Measurements from ENCODE around the gene EPHA2.
"Not testable (repeated sequence)": the region's sequence is repeated elsewhere in the genome, so short reads cannot be mapped to it uniquely, and the experiment has no call there.

Gene EPHA2

GRCh38 chr1:16183765-16184556 lies 28.1 kb upstream of the EPHA2 start:
- peak; percentile 28 for DNase-seq

GRCh38 chr1:16183179-16183578 lies 27.3 kb upstream of the EPHA2 start:
- DNase-seq, result peak; percentile 90

DNA sequence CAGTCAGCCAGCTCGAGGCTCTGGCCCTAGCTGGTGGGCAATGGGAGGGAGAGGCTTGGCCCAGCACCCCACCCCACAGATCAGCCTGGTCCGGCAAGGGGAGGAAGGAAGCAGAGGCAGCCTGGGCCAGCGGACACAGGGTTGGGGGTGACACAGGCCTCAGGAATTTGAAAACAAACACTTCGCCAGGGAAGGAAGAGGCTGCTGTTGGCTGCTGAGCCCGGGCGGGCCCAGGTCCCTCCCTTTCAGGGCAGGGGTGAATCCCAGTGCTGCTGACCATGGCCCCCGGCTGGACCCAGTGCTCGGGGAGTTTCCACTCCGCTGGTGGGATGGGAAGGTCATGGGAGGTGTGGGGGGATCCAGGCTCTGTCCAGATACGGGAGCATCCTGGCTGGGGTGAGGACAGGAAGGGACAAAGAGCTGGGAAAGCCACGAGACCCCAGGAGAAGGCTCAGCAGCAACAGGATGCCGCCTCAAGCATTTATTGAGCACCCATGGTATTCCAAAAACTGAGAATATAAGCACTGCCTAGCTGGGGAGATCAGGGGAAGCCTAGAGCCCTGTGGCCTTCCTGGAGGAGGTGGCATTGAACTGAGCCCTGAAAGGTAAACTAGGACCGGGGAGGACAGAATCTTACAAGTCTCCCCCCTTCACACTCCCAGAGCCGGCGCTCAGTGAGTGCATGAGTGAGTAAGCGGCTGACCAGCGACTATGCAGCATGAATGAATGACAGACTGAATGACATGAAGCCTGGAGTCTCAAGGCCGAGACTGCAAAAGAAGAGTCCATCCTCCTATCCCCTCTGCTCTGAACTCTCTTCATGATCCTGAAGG lies 26.2 kb upstream of the EPHA2 start:
- DNase-seq, result peak; percentile 81

- DNase-seq, result no peak
Observed at GRCh38 chr1:16180291-16180824, 24.5 kb upstream of the EPHA2 start.

DNA sequence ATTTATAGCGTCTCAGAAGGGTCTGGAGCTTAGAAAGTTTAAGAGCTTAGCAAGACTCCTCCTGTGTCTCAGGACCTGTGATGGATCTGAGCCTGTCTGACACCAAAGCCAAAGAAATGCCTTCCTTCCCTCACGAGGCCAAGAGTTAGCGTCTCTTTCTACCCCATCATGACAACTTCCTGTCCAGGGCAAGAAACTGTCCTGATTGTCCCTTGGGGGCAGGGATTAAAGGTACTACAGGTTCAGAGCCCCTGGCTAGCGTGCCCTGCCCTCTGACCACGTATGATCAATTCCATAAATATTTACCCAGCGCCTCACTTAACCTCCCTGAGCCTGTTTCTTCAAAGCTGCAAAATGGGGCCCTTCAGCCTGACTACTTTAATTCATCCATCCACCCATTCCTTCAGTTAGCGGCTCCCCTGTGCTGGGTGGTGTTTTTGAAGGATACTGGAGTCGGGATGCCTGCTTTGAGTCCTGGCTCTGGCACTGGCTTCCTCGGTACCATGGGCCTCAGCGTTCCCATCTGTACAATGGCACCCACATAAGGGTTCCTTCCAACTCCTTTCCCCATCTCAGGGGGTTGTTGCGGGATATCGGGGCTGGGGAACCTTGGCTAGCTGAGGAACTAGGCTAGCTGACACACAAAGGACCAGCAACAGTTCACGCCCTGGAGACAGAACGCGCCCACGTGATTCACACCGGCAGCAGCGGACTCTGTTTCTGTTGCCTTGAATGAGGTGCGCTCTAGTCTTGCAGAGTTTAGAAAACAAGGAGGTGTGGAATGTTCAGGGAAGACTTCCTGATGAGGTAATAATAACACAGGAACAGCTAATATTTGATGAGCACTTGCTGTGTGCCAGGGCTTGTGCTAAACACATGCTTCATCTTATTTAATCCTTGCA lies 23.0 kb upstream of the EPHA2 start:
- peak; percentile 73 for DNase-seq

GRCh38 chr1:16177306-16177705 lies 21.4 kb upstream of the EPHA2 start:
- DNase-seq, result no peak

DNA sequence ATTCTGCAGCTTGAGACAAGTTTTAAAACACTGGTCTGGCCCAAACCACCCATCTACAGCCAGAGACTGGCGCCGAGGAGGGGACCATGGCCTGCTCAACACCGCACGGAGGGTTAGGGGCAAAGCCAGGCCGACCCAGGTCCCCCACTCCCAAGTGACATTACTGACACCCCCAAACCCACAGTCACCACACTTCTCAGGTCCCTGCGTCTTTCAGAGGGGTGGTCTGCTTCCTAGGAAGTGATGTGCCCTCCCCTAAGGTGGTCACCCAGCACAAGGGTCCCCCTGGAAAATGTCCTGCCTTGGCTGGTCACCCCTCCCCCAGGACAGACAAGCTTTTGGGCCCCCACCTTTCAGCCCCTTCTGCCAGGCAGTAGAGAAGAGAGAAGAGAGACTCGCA lies 20.8 kb upstream of the EPHA2 start:
- DNase-seq, result no peak

- DNase-seq, result peak; percentile 64
Observed at GRCh38 chr1:16175610-16176553, 20.0 kb upstream of the EPHA2 start.

- no peak for DNase-seq
Observed at GRCh38 chr1:16174886-16175598, 19.2 kb upstream of the EPHA2 start.

- DNase-seq, result no peak
Observed at GRCh38 chr1:16174261-16174868, 18.5 kb upstream of the EPHA2 start.

- DNase-seq, result peak; percentile 30
Observed at GRCh38 chr1:16173447-16174260, 17.8 kb upstream of the EPHA2 start.

DNA sequence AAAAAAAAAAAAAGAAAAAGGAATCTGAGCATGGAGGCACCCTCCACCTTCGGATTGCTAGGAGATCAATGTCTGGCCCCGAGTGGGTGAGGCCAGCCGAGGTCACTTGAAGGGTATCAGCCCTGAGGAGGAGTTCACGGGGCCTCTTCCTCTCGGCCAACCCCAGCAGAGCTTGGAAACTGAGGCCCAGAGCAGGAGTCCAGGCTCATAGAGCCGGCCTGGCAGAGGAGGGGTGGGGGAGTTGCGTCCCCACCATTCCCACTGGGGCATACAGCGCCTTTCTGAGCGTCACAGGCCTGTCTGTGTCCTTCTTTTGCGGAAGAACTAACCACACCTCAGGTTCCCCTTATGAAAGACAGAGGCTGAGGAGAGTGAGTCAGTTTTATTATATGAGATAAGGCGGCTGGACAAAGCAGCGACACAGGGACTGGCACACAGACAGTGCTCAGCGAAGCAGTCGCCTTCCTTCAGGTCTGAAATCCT lies 17.1 kb upstream of the EPHA2 start:
- DNase-seq, result no peak

DNA sequence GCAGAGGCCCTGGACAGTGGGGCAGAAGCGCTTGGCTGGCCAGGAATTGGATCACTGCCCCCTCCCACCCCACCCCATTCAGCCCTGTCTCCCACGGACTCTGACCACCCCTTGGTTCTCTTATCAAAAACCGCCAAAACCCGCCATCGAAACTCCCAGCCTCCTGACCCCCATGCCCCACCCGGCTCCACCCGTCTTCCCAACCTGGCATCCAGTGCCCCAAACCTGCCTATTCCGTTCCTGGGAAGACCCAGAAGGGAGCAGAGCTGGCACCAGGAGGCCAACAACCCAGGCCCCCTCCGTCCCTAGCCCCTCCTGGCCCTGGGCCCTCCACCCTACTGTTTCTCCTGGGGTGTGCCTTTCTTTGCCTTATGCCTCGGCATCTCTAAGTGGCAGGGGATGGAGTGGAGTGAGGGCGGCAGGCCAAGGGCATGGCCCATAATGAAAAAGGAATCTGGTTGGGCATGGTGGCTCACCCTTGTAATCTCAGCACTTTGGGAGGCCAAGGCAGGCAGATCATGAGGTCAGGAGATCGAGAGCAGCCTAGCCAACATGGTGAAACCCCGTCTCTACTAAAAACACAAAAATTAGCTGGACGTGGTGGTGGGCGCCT lies 16.5 kb upstream of the EPHA2 start:
- no peak for DNase-seq

DNA sequence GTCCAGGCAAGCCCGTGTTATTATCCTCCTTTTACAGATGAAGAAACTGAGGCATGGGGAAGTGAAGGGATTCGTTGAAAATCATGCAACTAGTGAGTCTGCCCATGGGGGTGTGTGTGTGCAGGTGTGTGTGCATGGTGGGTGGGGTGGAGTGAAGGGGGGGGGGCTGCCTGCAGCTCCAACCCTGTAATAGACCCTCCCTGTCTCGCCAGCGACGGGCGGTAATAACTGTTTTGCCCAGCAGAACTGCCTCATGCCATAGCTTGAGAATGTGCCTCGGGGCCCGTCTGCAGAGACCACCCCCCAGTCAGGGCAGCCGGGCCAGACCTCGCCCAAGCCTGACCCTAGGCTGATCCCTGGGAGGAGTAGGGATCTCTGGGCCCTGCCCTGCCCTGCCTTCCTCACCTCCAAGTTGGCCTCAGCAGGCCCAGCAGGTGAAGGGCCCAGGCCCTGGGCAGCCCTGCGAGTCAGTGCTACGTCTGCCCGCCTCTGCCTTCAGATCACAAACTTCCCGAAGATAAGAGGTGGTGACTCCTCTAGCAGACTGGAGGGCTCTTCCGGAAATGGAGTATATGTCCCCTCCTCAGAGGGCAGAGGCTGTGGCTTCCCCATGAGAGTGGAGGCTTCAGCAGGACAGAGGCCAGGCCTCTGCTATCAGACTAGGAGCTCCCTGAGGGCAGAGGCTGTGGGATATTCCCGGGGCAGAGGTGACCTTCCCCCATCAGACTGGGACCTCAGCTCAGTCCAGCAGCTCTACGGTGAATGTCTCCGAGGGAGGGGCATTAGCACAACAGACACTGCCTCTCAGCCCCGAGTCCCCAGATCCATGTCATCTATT lies 15.7 kb upstream of the EPHA2 start:
- no peak for DNase-seq

DNA sequence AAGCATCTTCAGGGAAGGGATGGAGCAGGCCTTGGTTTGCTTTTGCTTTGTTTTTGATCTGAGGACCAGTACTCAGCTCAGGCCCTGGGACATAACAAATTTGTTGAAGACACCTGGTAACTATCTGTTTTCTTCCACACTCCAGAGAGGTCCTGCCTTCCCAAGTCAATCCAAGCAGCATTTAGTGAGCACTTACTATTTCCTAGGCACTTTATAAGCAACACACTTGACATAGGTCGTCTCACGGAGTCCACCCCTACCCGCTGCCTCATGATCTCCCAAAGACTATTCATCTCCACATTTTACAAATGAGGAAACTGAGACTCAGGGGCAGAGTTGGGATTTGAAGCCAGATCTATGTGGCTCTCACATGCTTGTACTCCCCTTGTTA lies 14.4 kb upstream of the EPHA2 start:
- no peak for DNase-seq

DNA sequence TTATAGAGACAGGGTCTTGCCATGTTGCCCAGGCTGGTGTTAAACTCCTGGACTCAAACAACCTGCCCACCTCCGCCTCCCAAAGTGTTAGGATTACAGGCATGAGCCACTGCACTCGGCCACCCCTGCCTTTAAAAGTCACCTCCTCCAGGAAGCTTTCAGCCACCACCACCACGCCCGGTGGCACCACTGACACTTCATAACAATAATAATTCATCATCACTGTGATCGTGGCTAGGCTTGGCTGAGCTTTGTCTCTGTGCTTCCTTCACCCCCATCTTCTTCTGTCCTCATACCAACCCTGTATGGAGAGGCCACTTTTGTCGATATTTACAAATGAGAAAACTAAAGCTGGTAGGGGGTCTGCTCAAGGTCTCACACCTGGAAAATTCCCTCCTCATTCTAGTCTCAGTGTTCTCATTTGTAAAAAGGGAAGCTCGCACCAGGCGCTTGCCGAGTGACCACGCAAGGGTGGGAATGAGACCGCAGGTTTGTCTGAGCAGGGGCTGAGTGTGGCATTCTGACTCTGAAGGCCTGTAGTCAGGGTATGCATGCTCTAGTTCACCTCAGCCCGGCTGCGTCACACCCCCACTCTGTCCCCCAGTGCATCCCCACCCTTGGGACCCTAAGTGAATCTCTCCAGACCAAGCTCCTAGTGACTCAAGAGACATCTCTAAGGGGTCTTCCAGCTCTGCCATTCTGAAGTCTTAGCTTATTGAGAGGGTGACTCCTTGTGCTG lies 12.9 kb upstream of the EPHA2 start:
- no peak for DNase-seq

GRCh38 chr1:16168144-16168495 lies 12.3 kb upstream of the EPHA2 start:
- not testable (repeated sequence) for DNase-seq
